Left kidney (tissue), 1 donor: ENCODE results near the gene SYNGR4. TPM values are rescaled to one million over a fixed set of nuclear protein-coding genes. Genes with fewer than 3 reads are reported as not detected.

ENCODE experiments used
- polyA plus RNA-seq: library from polyadenylated mRNA; unstranded; fragments of 120-200 nt; gene quantifications from one replicate; pipeline ENCODE4 v1.2.1, GENCODE V29; 2013; ENCODE audit not compliant: insufficient read length

The SYNGR4 gene
- polyA plus RNA-seq, 1 donor, result not detected

Other genes starting within 250 kb of the SYNGR4 start
- gene LIG1, start 194.0 kb upstream of the SYNGR4 start, polyA plus RNA-seq, result 81.3 TPM
- gene ZSWIM9, start 193.7 kb upstream of the SYNGR4 start, polyA plus RNA-seq, result 9.0 TPM
- 74.3 TPM for gene CARD8, start 108.5 kb upstream of the SYNGR4 start, polyA plus RNA-seq
- 7.7 TPM for gene ZNF114, start 94.3 kb upstream of the SYNGR4 start, polyA plus RNA-seq
- gene EMP3, start 38.8 kb upstream of the SYNGR4 start, polyA plus RNA-seq, result 62.3 TPM
- 12.5 TPM for gene TMEM143, start 427 bp upstream of the SYNGR4 start, polyA plus RNA-seq
- gene KDELR1, start 27.2 kb downstream of the SYNGR4 start, polyA plus RNA-seq, result 227 TPM
- 0.47 TPM for gene GRIN2D, start 29.3 kb downstream of the SYNGR4 start, polyA plus RNA-seq
- 22.2 TPM for gene GRWD1, start 81.6 kb downstream of the SYNGR4 start, polyA plus RNA-seq
- 1.1 TPM for gene KCNJ14, start 91.2 kb downstream of the SYNGR4 start, polyA plus RNA-seq
- gene CYTH2, start 105.0 kb downstream of the SYNGR4 start, polyA plus RNA-seq, result 94.1 TPM
- gene LMTK3, start 147.5 kb downstream of the SYNGR4 start, polyA plus RNA-seq, result 2.0 TPM
- gene SULT2B1, start 187.8 kb downstream of the SYNGR4 start, polyA plus RNA-seq, result 0.38 TPM
- not detected for gene SPACA4, start 242.4 kb downstream of the SYNGR4 start, polyA plus RNA-seq